ENCODE measurements around the gene EMP3. TPM values are rescaled to one million over a fixed set of nuclear protein-coding genes. Genes with fewer than 3 reads are reported as not detected.
"Not testable (repeated sequence)": the region's sequence is repeated elsewhere in the genome, so short reads cannot be mapped to it uniquely, and the experiment has no call there.

The EMP3 gene
- total RNA-seq (2014; rRNA removed; shearing (Covaris generic); ENCODE audit: low replicate concordance): 64.7 and 77.3 TPM in 2 replicates

DNA sequence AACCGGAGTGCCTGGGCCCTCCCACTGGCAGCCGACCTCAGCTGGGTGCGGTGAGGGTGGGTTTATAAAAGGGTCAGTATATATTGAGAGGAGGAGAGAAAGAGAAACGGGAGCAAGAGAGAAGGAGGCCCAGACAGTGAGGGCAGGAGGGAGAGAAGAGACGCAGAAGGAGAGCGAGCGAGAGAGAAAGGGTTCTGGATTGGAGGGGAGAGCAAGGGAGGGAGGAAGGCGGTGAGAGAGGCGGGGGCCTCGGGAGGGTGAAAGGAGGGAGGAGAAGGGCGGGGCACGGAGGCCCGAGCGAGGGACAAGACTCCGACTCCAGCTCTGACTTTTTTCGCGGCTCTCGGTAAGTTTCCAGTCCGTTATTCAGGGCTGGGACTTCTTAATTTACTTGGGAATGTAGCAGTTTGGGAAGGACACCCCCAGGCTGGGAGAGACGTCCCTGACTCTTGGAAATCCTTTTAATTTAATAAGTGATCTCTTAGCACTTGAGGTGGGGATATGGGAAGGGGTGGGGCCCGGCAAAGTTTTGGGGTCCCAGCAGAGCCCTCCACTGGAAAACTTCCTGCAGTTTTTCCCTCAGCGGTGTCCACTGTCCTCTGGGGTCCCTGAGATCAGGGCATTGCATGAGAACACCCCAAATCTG lies at the start of gene EMP3:
Gene EMP3, plus strand, starts transcription at position 288 of the 646 bp plus-strand sequence. CDS start 1,293 bp downstream, outside the sequence.
- Histone ChIP-seq H3K9me3 (ENCODE audit: low read length) (0 out of 2 replicates have a peak, but pooled peaks cover 4% of the 10 kb centered on the region), H3K4me2 (ENCODE audit: low read depth, low read length, poor library complexity, severe bottlenecking) (peak within 1 kb of the TSS; percentile 79), H3K4me3 (ENCODE audit: low read length) (peak within 1 kb of the TSS; percentile 78), H3K9ac (ENCODE audit: low read length) (peak within 1 kb of the TSS; percentile 80), H2AFZ (ENCODE audit: low read length) (peak within 1 kb of the TSS; percentile 60; the same call in 1 of the 2 replicates), H3K9me2 (replicated peaks; ENCODE audit: insufficient read depth, low read length) (no peaks in the 10 kb centered on the region), H3K27ac (ENCODE audit: low read length) (peak within 1 kb of the TSS; percentile 68), H3K79me2 (ENCODE audit: low read length) (peaks cover 10% of the 10 kb centered on the region; the same call in 1 of the 2 replicates), H3K4me1 (ENCODE audit: low read length) (peaks cover 52% of the 10 kb centered on the region), H4K20me1 (ENCODE audit: insufficient read depth, low read depth, low read length) (no peaks in the 10 kb centered on the region), H3K27me3 (ENCODE audit: low read length) (no peaks in the 10 kb centered on the region), H3K36me3 (ENCODE audit: insufficient read depth, low read length) (peaks cover 11% of the 10 kb centered on the region)
- peak; percentile 87 for DNase-seq

- Histone ChIP-seq H3K4me3 (ENCODE audit: low read length) (no peak overlapping the region), H3K27ac (ENCODE audit: low read length) (no peak overlapping the region), H3K36me3 (ENCODE audit: insufficient read depth, low read length) (no peaks in the 10 kb centered on the region), H3K9me3 (ENCODE audit: low read length) (no peaks in the 10 kb centered on the region), H3K4me2 (ENCODE audit: low read depth, low read length, poor library complexity, severe bottlenecking) (no peak overlapping the region), H3K27me3 (ENCODE audit: low read length) (no peaks in the 10 kb centered on the region), H2AFZ (ENCODE audit: low read length) (no peak overlapping the region), H3K4me1 (ENCODE audit: low read length) (no peaks in the 10 kb centered on the region), H3K9ac (ENCODE audit: low read length) (no peak overlapping the region), H3K79me2 (ENCODE audit: low read length) (no peaks in the 10 kb centered on the region), H3K9me2 (replicated peaks; ENCODE audit: insufficient read depth, low read length) (no peaks in the 10 kb centered on the region), H4K20me1 (ENCODE audit: insufficient read depth, low read depth, low read length) (no peaks in the 10 kb centered on the region)
- DNase-seq: no peak
These were observed 45.6 kb upstream of the EMP3 start for GRCh38 chr19:48279747-48280146.

- Histone ChIP-seq H3K27ac (ENCODE audit: low read length) (no peak overlapping the region), H3K9me2 (replicated peaks; ENCODE audit: insufficient read depth, low read length) (no peaks in the 10 kb centered on the region), H3K27me3 (ENCODE audit: low read length) (no peaks in the 10 kb centered on the region), H3K4me1 (ENCODE audit: low read length) (no peaks in the 10 kb centered on the region), H3K9me3 (ENCODE audit: low read length) (no peaks in the 10 kb centered on the region), H3K4me3 (ENCODE audit: low read length) (no peak overlapping the region), H2AFZ (ENCODE audit: low read length) (no peak overlapping the region), H3K9ac (ENCODE audit: low read length) (no peak overlapping the region), H4K20me1 (ENCODE audit: insufficient read depth, low read depth, low read length) (no peaks in the 10 kb centered on the region), H3K4me2 (ENCODE audit: low read depth, low read length, poor library complexity, severe bottlenecking) (no peak overlapping the region), H3K36me3 (ENCODE audit: insufficient read depth, low read length) (no peaks in the 10 kb centered on the region), H3K79me2 (ENCODE audit: low read length) (no peaks in the 10 kb centered on the region)
- no peak for DNase-seq
These were observed 41.4 kb upstream of the EMP3 start for GRCh38 chr19:48283908-48284307.

DNA sequence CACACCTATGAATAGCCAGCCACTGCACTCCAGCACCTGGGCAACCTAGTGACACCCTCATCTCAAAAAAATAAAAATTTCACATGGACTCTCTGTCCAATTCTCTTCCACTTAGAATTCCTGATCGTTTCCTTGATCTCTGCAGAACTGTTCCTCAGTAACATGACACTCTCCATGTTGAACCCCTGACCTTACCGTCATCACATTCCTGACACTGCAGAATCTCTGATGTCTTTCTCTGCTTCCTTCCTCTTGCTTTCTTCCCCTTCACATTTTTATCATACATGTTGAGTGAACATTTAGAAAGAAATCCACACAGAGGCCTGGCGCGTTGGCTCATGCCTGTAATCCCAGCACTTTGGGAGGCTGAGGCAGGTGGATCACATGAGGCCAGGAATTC lies 40.5 kb upstream of the EMP3 start:
- Histone ChIP-seq H4K20me1 (ENCODE audit: insufficient read depth, low read depth, low read length) (no peaks in the 10 kb centered on the region), H3K79me2 (ENCODE audit: low read length) (no peaks in the 10 kb centered on the region), H3K9me3 (ENCODE audit: low read length) (no peaks in the 10 kb centered on the region), H3K4me2 (ENCODE audit: low read depth, low read length, poor library complexity, severe bottlenecking) (no peak overlapping the region), H3K9me2 (replicated peaks; ENCODE audit: insufficient read depth, low read length) (no peaks in the 10 kb centered on the region), H3K4me3 (ENCODE audit: low read length) (no peak overlapping the region), H2AFZ (ENCODE audit: low read length) (no peak overlapping the region), H3K4me1 (ENCODE audit: low read length) (no peaks in the 10 kb centered on the region), H3K36me3 (ENCODE audit: insufficient read depth, low read length) (no peaks in the 10 kb centered on the region), H3K9ac (ENCODE audit: low read length) (no peak overlapping the region), H3K27ac (ENCODE audit: low read length) (no peak overlapping the region), H3K27me3 (ENCODE audit: low read length) (no peaks in the 10 kb centered on the region)
- DNase-seq: no peak

GRCh38 chr19:48287748-48288147 lies 37.6 kb upstream of the EMP3 start:
- no peaks in the 10 kb centered on the region for H3K36me3 ChIP-seq (ENCODE audit: insufficient read depth, low read length)
- H3K4me2 ChIP-seq (ENCODE audit: low read depth, low read length, poor library complexity, severe bottlenecking): no peak overlapping the region
- H3K79me2 ChIP-seq (ENCODE audit: low read length): no peaks in the 10 kb centered on the region
- H3K27ac ChIP-seq (ENCODE audit: low read length): no peak overlapping the region
- no peaks in the 10 kb centered on the region for H3K9me2 ChIP-seq (replicated peaks; ENCODE audit: insufficient read depth, low read length)
- no peak for DNase-seq
- no peaks in the 10 kb centered on the region for H3K9me3 ChIP-seq (ENCODE audit: low read length)
- H3K9ac ChIP-seq (ENCODE audit: low read length): no peak overlapping the region
- peaks cover 3% of the 10 kb centered on the region; the same call in 1 of the 2 replicates for H3K4me1 ChIP-seq (ENCODE audit: low read length)
- no peak overlapping the region for H2AFZ ChIP-seq (ENCODE audit: low read length)
- H4K20me1 ChIP-seq (ENCODE audit: insufficient read depth, low read depth, low read length): no peaks in the 10 kb centered on the region
- no peak overlapping the region for H3K4me3 ChIP-seq (ENCODE audit: low read length)
- H3K27me3 ChIP-seq (ENCODE audit: low read length): no peaks in the 10 kb centered on the region

DNA sequence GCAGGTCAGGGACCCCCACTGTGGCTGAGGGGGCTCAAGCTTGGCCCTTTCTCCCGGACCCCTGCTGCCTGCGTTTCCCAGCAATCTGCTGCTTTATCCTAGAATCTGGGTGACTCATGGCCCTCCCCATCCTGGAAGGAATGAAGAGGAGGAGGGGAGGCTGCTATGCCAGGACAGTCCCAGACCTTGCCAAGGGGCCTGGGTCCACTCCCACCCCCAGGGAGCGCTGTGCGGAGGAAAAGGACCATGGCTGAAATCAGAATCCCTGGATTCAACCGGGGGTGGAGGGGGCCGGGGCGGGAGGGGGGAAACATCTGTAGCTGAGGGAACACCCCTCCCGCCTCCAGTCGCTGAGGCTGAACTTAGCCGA lies 35.0 kb upstream of the EMP3 start:
- no peak overlapping the region for H2AFZ ChIP-seq (ENCODE audit: low read length)
- H3K36me3 ChIP-seq (ENCODE audit: insufficient read depth, low read length): no peaks in the 10 kb centered on the region
- H3K27ac ChIP-seq (ENCODE audit: low read length): no peak overlapping the region
- peaks cover 3% of the 10 kb centered on the region; the same call in 1 of the 2 replicates for H3K4me1 ChIP-seq (ENCODE audit: low read length)
- H3K9me2 ChIP-seq (replicated peaks; ENCODE audit: insufficient read depth, low read length): no peaks in the 10 kb centered on the region
- no peaks in the 10 kb centered on the region for H3K79me2 ChIP-seq (ENCODE audit: low read length)
- DNase-seq: no peak
- H3K4me2 ChIP-seq (ENCODE audit: low read depth, low read length, poor library complexity, severe bottlenecking): no peak overlapping the region
- no peaks in the 10 kb centered on the region for H3K27me3 ChIP-seq (ENCODE audit: low read length)
- no peaks in the 10 kb centered on the region for H4K20me1 ChIP-seq (ENCODE audit: insufficient read depth, low read depth, low read length)
- no peaks in the 10 kb centered on the region for H3K9me3 ChIP-seq (ENCODE audit: low read length)
- no peak overlapping the region for H3K9ac ChIP-seq (ENCODE audit: low read length)
- H3K4me3 ChIP-seq (ENCODE audit: low read length): no peak overlapping the region

- Histone ChIP-seq H3K27ac (ENCODE audit: low read length) (no peak overlapping the region), H3K4me3 (ENCODE audit: low read length) (no peak overlapping the region), H3K27me3 (ENCODE audit: low read length) (no peaks in the 10 kb centered on the region), H3K79me2 (ENCODE audit: low read length) (no peaks in the 10 kb centered on the region), H3K9me3 (ENCODE audit: low read length) (no peaks in the 10 kb centered on the region), H2AFZ (ENCODE audit: low read length) (0 out of 2 replicates have a peak overlapping the region, but pooled peaks have one; percentile 42), H3K4me2 (ENCODE audit: low read depth, low read length, poor library complexity, severe bottlenecking) (peak overlapping the region; percentile 43), H3K36me3 (ENCODE audit: insufficient read depth, low read length) (no peaks in the 10 kb centered on the region), H3K4me1 (ENCODE audit: low read length) (peaks cover 3% of the 10 kb centered on the region; the same call in 1 of the 2 replicates), H3K9me2 (replicated peaks; ENCODE audit: insufficient read depth, low read length) (no peaks in the 10 kb centered on the region), H3K9ac (ENCODE audit: low read length) (no peak overlapping the region), H4K20me1 (ENCODE audit: insufficient read depth, low read depth, low read length) (no peaks in the 10 kb centered on the region)
- peak; percentile 74 for DNase-seq
These were observed 34.4 kb upstream of the EMP3 start for GRCh38 chr19:48290771-48291488.

DNA sequence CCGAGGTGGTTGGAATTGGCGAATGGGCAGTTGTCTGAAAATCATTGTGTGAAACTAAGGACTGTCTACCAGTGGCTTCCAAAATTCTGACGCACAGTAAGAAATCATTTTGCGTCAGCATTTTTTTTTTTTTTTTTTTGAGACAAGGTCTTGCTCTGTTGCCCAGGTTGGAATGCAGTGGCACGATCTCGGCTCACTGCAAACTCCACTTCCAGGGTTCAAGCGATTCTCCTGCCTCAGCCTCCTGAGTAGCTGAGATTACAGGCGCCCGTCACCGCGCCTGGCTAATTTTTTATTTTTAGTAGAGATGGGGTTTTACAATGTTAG lies 33.9 kb upstream of the EMP3 start:
- H3K9me3 ChIP-seq (ENCODE audit: low read length); DNase-seq; H3K79me2 ChIP-seq (ENCODE audit: low read length); H3K4me3 ChIP-seq (ENCODE audit: low read length); H3K27ac ChIP-seq (ENCODE audit: low read length); H4K20me1 ChIP-seq (ENCODE audit: insufficient read depth, low read depth, low read length); H3K36me3 ChIP-seq (ENCODE audit: insufficient read depth, low read length); H3K27me3 ChIP-seq (ENCODE audit: low read length); H3K9ac ChIP-seq (ENCODE audit: low read length); H3K4me2 ChIP-seq (ENCODE audit: low read depth, low read length, poor library complexity, severe bottlenecking); H3K9me2 ChIP-seq (replicated peaks; ENCODE audit: insufficient read depth, low read length); H3K4me1 ChIP-seq (ENCODE audit: low read length): not testable (repeated sequence)
- 0 out of 2 replicates have a peak overlapping the region, but pooled peaks have one; percentile 42 for H2AFZ ChIP-seq (ENCODE audit: low read length)
